GM12865 (cell line): ENCODE results near the gene NEXN.

Experiments
- DNase-seq: peaks from one replicate; pipeline ENCODE4 v3.0.0; 2010; ENCODE audit warnings: low read depth
- H3K4me3 ChIP-seq: 2 replicates; pipeline ENCODE4 v1.5.1; 2011; ENCODE audit warnings: mild to moderate bottlenecking, low read depth, low read length, control low read depth
- TF ChIP-seq, protein P1 (sequence below): IDR thresholded peaks from 2 replicates; pipeline ENCODE4 v1.5.1; 2011; ENCODE audit warnings: low read length, control low read depth, low read depth, inconsistent platforms; ENCODE audit not compliant: insufficient read depth; ENCODE audit errors: missing control alignments

The NEXN gene

DNA sequence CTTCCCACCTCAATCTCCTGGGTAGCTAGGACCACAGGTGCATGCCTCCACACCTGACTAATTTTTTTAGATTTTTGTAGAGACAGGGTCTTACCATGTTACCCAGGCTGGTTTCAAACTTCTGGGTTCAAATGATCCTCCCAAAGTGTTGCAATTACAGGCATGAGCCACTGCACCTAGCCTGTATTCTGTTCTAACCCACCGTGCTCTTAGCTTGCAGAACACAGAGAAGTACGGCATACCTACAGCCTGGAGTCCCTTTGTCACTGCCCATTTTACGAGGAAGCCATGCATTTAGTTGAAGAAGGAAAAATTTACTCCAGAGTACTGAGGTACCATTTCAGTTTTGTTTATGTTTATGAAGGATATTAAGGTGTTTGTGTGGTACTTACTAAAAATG, 29.7 kb upstream of the NEXN start:
- no peak for DNase-seq
- no peak overlapping the region for H3K4me3 ChIP-seq
- TF ChIP-seq, protein P1, sequence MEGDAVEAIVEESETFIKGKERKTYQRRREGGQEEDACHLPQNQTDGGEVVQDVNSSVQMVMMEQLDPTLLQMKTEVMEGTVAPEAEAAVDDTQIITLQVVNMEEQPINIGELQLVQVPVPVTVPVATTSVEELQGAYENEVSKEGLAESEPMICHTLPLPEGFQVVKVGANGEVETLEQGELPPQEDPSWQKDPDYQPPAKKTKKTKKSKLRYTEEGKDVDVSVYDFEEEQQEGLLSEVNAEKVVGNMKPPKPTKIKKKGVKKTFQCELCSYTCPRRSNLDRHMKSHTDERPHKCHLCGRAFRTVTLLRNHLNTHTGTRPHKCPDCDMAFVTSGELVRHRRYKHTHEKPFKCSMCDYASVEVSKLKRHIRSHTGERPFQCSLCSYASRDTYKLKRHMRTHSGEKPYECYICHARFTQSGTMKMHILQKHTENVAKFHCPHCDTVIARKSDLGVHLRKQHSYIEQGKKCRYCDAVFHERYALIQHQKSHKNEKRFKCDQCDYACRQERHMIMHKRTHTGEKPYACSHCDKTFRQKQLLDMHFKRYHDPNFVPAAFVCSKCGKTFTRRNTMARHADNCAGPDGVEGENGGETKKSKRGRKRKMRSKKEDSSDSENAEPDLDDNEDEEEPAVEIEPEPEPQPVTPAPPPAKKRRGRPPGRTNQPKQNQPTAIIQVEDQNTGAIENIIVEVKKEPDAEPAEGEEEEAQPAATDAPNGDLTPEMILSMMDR, result no peak

DNA sequence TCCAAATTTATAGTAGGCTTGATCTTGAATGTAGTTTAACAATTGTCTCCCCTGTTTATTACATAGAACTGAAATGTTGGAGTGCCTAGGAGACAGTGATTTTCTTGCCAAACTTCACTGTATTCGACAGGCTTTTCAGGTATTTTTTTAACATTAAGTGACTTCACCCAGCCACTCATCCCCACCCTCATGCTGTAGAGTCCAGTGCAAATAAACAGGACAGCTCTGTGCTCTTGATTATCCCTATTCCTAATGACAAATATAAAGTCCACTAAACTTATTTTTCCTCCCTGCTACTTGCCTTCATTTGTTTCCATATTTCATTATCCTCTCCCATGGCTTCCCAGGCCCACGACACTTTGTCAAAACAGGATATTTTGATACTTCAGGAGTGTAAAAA, 29.2 kb upstream of the NEXN start:
- TF ChIP-seq, protein P1, result no peak
- no peak overlapping the region for H3K4me3 ChIP-seq
- no peak for DNase-seq

DNA sequence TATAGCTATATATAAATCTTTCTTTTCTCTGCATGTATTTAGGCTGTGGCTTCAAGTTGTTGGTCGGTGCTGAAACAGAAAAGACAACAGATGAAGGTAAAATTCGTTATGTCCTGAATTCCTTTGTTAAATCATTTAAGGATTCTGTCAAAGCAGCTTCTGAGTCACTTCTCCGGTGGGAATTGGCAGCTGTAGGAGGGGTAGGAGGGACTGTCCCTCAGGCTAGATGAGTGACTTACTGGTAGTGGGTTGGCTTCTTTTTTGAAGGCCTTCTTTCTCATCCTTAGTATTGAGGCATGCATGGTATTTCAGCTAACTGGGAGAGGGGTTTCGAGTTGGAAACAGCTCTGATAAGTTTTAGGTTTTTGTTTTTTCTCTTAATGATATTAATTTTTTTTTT, 22.1 kb upstream of the NEXN start:
- TF ChIP-seq, protein P1, result no peak
- no peak overlapping the region for H3K4me3 ChIP-seq
- no peak for DNase-seq

DNA sequence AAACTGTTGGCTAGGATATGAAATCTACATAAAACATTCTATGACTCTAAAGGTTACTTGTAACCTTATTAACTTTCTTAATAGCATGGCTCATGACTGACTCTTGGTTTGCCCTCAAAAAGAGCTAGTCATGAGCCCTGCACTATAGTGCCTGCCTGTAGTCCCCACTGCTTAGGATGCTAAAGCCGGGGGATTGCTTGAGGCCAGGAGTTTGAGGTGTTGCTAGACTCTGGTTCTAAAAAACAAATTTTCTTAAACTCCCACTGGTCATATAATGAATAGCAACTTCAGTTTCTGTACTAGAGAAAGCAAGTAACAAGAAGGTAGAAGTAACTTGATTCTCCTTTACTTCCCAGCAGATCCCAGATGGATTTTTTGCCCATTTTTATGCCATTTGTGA, 15.8 kb upstream of the NEXN start:
- H3K4me3 ChIP-seq, result no peak overlapping the region
- no peak for DNase-seq
- TF ChIP-seq, protein P1, result no peak

DNA sequence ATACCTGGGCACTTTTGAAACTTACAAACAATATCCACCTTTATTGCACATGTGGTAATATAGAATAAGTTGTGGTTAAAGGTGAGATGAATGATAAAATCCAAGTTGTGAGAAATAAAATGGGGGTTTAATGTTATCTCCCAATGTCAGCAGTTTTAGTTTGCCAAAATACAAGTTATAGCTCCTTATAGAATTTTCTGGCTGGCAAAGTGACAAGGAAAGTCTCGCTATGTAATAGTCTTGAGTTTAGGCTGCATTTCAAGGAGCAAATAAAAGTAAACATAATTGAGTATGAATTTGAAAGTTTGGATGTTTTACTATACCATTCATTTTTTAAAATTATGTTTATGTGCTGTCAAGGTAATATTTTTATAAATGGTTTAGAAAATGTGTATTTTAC, 15.0 kb upstream of the NEXN start:
- no peak overlapping the region for H3K4me3 ChIP-seq
- TF ChIP-seq, protein P1, result no peak
- DNase-seq, result no peak

DNA sequence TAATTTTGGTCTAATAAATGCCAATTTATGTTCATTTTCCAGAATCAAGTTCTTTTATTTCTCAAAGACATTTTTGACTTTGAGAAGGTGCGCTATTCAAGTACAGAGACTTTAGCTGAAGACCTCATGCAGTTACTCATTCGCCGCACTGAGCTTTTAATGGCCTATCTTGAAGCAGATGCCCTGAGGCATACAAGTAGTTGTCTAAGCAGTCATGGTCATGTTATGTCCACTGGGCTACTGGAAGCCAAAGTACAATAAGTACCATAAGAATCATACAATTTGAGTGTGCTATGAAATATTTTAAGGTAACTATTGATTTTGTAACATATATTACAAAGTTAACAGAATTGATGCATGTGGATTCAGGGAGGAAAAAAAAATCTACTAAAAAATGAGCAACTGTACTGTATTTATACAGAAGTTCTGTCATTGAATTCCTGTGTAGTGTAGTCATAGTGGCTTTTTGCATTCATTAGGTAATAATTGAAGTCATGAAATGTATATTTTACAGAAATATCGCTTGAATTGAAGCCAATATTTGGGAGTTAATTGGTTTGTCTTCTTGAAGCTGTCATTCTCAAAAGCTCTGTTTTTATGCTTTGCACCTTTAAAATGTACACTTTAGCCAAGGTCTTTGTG, 13.5 kb upstream of the NEXN start:
- TF ChIP-seq, protein P1, result no peak
- H3K4me3 ChIP-seq, result no peak overlapping the region
- no peak for DNase-seq

DNA sequence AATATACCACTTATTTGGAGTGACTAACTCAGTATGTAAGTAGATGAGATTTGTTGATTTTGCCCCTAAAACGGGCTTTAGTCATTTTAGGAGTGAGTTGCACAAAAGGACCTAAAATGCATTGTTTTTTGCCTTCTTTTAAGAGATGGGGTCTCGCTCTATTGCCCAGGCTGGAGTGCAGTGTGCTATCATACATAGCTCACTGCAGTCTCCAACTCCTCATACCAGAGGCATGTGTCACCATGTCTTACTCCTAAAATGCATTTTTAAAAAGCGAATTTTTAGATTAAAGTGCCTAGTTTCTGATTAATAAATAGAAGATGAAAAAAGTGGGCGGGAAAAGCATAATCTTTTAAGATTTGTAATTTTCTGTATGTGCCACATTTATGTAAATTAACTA, 11.5 kb upstream of the NEXN start:
- no peak for DNase-seq
- no peak overlapping the region for H3K4me3 ChIP-seq
- TF ChIP-seq, protein P1, result no peak
